Stimulated activated CD8-positive, alpha-beta memory T cell treated with anti-CD3 and anti-CD28 coated beads, Interleukin-7, amount 100 ng/mL, for 4 hours (primary cell): ENCODE measurements around the gene GRK3.
"Not testable (repeated sequence)": the region's sequence is repeated elsewhere in the genome, so short reads cannot be mapped to it uniquely, and the experiment has no call there.

Experiments used
- DNase-seq, 2 donors: peaks; one replicate each; pipeline ENCODE4 v3.0.0-alpha.2; 2020; ENCODE audit warnings: low read depth in 2 of 2

GRK3 gene

DNA sequence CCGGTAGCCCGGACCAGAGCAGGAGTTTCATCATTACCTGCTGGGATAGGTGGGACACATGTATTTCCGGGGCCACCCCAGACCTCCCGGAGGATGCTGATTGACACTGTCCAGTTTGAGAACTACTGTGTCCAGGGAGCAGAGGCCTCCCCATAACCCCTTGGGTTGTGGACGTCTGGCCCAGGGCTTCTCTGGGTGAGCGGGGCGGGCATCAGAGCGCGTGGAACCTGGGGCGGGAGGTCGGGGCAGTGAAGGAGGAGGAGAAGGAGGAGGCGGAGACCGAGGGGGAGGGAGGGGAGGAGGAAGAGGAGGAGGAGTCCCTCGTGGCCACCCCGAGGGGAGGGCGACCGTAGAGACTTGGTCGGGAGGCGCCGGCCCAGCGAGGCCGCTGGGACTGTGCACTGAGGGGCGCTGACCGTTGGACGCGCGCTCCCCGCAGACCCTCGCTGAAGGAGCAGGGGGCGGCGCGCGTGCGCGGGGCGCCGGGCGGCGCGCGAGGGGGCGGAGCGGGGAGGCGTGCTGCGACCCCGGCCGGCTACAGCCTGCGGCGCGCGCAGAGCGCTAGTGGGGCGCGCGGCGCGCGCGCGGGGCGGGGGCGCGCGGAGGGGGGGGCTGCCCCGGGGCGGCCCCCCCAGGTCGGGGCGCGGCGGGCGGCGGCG lies at the start of gene GRK3:
Gene GRK3 (plus strand): TSS at position 356 of the 659 bp plus-strand sequence. CDS start 366 bp downstream, outside the sequence.
- DNase-seq, result peak; percentile 54 to 56

DNA sequence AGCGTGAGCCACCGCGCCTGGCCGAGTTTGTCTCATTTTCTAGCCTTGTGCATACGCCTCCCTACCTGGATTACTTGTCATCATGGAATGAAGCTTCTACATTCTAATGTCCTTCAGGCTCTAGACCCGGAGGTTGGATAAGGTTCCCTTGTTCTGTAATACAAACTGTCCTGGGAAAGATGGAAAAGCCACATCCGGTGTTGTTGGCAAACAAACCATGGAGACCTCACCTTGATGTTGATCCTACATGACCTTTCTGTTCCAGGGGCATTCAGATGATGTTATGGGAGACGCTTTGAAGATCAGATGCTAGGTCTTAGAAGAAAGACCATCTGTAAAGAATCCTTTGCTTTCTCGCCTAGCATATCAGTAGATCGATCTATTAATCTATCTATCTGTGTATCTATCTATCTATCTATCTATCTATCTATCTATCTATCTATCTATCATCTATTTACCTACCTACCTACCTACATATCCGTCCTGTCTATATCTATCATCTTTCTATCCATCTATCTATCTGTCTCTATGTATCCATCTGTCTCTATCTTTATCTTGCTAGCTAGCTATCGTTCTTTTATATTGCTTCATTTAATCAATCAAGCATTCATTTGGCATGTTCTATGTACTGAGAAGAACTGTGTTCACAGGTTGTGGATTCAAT lies 46.3 kb upstream of the GRK3 start:
- DNase-seq, result no peak

- DNase-seq, result no peak
Measured at GRCh38 chr22:25525376-25525775, 39.1 kb upstream of the GRK3 start.

GRCh38 chr22:25525804-25526584 lies 38.5 kb upstream of the GRK3 start:
- DNase-seq, result not testable (repeated sequence)

GRCh38 chr22:25527016-25527415 lies 37.5 kb upstream of the GRK3 start:
- DNase-seq, result not testable (repeated sequence)

DNA sequence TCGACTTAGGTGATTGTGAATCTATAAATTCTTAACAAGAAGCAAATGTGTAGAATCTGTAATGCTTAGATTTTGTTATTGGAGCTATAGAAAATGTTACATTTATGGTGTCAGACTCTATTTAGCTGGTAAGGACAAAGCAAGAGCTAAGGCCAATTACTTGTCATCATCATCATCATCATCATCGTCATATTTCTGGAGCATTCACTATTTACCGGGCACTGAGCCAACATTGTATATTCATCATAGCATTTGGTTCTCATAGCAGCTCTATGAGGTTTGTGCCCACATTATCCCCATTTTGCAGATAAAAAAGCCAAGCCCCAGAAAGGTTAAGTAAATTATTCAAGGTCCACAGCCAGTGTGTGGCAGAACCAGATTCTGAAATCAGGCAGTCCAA lies 36.4 kb upstream of the GRK3 start:
- not testable (repeated sequence) for DNase-seq

DNA sequence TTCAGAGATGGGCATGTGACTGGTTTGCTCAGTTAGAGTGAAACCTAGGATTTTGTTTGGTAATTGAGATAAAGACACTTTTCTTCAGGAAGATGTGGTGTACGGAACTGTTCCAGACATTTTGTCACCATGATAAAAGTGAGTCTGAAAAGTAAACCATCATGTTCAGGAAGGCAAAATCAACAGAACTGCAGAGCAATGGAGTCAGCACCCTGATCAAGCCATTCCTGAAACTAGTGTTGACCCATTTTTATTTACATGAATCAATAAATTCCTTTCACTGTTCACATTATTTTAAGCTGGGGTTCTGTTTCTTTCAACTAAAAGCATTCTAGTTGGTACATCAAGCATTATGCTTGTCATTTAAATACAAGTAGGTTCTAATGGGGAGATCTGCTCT lies 35.4 kb upstream of the GRK3 start:
- not testable (repeated sequence) for DNase-seq

DNA sequence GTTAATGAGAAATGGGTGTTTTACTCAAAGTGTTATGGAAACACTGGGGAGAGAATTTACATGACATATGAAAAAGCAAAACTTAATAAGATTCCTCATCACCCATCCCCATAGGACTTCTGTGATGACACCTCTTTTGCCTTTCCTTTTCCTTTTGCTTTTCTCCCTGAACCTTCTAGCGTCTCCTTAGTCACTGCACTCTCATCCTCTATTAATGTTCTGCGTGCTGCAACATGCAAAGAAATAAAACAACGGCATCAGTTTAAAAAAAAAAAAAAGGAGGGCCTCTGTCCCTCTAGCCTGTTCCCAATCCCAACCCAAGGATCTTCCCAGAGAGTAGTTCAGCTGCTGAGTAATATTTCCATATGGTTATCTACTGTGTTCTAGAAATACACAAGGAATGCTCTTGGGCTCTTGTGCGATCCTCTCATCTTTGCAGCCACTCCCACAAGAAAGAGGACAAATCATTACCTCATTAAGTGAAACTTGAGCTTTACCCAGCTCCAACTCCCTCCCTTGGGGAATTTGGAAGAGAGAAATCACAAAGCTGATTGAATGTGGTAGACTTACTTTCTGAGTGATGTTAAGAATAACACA lies 34.8 kb upstream of the GRK3 start:
- DNase-seq, result not testable (repeated sequence)

DNA sequence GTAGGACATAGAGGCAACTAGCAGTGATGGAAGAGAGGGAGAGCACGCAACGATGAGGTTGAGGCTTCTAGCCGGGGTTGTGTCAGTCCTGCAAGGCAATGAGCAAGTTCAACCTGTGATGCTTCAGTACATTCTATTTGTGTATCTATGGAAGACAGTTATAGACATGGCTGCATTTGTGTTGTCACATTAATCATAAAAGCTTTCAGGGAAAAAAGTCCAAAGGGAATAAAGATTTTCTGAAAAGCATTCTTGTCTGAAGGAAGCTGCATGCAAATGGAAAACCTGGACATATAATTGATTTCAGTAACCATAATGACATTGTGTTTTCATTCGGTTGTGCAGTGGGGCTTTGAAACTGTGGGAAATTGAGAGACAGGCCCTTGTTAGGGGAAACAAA lies 32.8 kb upstream of the GRK3 start:
- DNase-seq, result not testable (repeated sequence)

GRCh38 chr22:25534724-25535123 lies 29.8 kb upstream of the GRK3 start:
- DNase-seq, result no peak

DNA sequence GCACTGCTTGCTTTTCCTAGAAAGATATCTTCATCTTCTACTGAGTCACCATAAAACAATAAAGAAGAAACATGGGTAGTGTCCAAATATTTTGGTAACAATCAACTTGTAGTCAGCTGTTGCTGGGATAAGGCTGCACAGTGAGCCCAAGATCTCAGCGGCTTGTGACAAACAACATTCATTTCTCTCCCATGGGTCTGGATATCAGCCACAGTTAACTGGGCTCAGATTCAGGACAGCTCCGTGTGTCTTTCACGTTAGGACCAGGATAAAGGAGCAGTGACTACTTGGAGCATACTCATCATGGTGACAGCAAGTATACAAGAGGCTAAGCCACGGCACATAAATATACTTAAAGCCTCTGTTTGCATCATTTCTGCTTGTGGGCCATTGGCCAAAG lies 27.9 kb upstream of the GRK3 start:
- DNase-seq, result no peak

GRCh38 chr22:25540166-25540907 lies 24.1 kb upstream of the GRK3 start:
- DNase-seq, result no peak

DNA sequence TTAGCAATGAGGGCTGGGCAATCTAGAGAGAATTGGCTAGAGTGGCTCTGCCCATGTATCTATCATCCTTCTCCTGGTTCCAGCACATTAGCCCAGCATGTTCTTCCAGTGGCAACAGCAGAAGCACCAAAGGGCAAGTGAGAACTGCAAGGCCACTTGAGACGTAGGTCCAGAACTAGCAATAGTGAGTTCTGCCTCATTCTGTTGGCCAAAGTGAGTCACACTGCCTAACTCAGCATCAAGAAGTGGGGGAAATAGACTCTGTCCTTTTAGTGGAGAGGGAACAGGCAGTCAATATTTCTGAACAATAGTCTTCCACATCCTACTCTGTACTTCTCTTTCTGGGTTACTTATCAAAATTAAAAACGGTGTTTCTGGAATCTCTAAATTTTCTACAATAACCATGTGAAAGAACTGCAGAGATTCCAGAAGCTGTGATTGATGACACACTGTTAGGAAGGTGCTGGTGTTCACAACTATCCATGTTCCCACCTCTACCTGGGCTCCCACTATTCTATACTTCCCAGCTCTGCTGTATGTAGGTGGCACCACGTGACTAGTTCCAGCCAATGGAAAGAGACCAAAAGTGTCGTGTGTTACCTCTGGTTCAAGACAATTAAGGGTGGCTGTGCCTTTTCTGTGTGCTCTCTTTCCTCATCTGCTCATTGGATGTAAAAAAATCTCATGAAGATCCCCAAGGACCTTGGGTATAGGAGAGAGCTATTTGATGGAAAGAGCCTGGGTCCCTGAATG lies 23.4 kb upstream of the GRK3 start:
- DNase-seq, result no peak

GRCh38 chr22:25542191-25542590 lies 22.3 kb upstream of the GRK3 start:
- DNase-seq, result no peak

GRCh38 chr22:25542720-25543402 lies 21.6 kb upstream of the GRK3 start:
- no peak for DNase-seq

DNA sequence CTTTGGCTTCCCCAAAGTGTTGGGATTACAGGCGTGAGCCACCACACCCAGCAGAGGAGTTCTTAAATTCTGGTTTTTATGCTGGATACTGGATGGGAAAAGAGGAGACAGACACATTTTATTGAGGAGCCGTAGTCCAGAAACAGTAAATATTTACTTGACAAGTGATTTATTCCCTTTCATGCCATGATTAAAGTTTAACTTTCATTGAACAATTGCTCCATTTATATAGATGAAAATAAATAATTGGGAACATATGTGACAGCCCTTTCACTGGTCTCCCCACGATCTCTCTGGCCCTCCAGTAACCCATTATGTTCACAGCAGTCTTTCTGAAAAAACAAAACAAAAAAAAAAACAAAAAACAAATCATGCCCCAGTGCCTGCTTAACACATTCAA lies 19.3 kb upstream of the GRK3 start:
- no peak for DNase-seq

DNA sequence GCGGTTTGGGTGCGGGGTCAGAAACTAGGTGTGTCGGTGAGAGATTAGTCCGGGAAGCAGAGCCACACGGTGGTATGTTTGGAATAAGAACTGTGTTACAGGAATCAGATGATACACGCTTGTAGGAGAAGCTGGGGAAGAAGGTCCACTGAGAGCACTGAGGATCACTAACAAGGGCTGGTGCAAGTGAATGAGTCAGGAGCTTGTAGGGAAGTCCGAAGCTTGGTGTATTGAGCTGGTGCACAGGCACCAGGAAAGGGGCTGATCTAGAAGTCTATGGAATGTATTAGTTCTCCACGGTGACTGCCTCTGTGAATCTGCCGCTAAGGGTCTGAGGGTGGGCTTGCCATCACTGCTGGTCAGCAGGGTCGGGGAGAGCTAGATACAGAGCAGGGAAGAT lies 18.8 kb upstream of the GRK3 start:
- no peak for DNase-seq

- DNase-seq, result no peak
Measured at GRCh38 chr22:25546242-25546641, 18.2 kb upstream of the GRK3 start.

- no peak for DNase-seq
Measured at GRCh38 chr22:25546751-25547150, 17.7 kb upstream of the GRK3 start.

GRCh38 chr22:25548866-25549464 lies 15.5 kb upstream of the GRK3 start:
- no peak for DNase-seq
